ENCODE data around the gene IQCF2. TPM values are rescaled to one million over a fixed set of nuclear protein-coding genes. Genes with fewer than 3 reads are reported as not detected.
"Not testable (repeated sequence)": the region's sequence is repeated elsewhere in the genome, so short reads cannot be mapped to it uniquely, and the experiment has no call there.

The IQCF2 gene
- total and polyA plus RNA-seq, 12 donors: not detected

GRCh38 chr3:51897391-51897790, 36.0 kb downstream of the IQCF2 start:
- H3K36me3 ChIP-seq (replicated peaks in 1 of 2): no peaks in the 10 kb centered on the region
- H3K4me1 ChIP-seq (replicated peaks in 1 of 2): no peaks in the 10 kb centered on the region
- TF ChIP-seq POLR2A (IDR thresholded peaks at IDR 0.05): no peak
- TF ChIP-seq, protein P1, sequence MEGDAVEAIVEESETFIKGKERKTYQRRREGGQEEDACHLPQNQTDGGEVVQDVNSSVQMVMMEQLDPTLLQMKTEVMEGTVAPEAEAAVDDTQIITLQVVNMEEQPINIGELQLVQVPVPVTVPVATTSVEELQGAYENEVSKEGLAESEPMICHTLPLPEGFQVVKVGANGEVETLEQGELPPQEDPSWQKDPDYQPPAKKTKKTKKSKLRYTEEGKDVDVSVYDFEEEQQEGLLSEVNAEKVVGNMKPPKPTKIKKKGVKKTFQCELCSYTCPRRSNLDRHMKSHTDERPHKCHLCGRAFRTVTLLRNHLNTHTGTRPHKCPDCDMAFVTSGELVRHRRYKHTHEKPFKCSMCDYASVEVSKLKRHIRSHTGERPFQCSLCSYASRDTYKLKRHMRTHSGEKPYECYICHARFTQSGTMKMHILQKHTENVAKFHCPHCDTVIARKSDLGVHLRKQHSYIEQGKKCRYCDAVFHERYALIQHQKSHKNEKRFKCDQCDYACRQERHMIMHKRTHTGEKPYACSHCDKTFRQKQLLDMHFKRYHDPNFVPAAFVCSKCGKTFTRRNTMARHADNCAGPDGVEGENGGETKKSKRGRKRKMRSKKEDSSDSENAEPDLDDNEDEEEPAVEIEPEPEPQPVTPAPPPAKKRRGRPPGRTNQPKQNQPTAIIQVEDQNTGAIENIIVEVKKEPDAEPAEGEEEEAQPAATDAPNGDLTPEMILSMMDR (IDR thresholded peaks at IDR 0.05): no peak
- no peak overlapping the region for H3K27ac ChIP-seq
- no peak overlapping the region for H3K4me3 ChIP-seq
- DNase-seq: no peak
- no peaks in the 10 kb centered on the region for H3K9me3 ChIP-seq (replicated peaks in 1 of 3)
- intact Hi-C loops (cut with DNase I): no loop called here
- WGBS, 4 donors: 75 to 93% (median 81%) methylated on average over 15 of the region's 15 CpGs
- H3K27me3 ChIP-seq: no peaks in the 10 kb centered on the region

- DNase-seq: not testable (repeated sequence)
- WGBS, 4 donors: 63 to 75% (median 73%) methylated on average over 7 of the region's 7 CpGs
These were observed 38.6 kb downstream of the IQCF2 start for GRCh38 chr3:51900043-51900442.

GRCh38 chr3:51902361-51902760, 40.9 kb downstream of the IQCF2 start:
- H3K4me1 ChIP-seq (replicated peaks in 1 of 2); H3K9me3 ChIP-seq (replicated peaks in 1 of 3); H3K27me3 ChIP-seq; H3K27ac ChIP-seq; DNase-seq; H3K36me3 ChIP-seq (replicated peaks in 1 of 2); intact Hi-C loops (cut with DNase I); H3K4me3 ChIP-seq: not testable (repeated sequence)
- WGBS, 4 donors: 65 to 75% (median 72%) methylated on average over 6 to 7 of the region's 7 CpGs

More at GRCh38 chr3:51900043-51900442, 38.6 kb downstream of the IQCF2 start:
- H3K4me3 ChIP-seq; H3K4me1 ChIP-seq (replicated peaks in 1 of 2); H3K36me3 ChIP-seq (replicated peaks in 1 of 2); H3K9me3 ChIP-seq (replicated peaks in 1 of 3); H3K27me3 ChIP-seq; H3K27ac ChIP-seq; intact Hi-C loops (cut with DNase I): not testable (repeated sequence)

GRCh38 chr3:51904034-51904823, 42.8 kb downstream of the IQCF2 start:
- TF ChIP-seq, protein P1 (IDR thresholded peaks at IDR 0.05): no peak
- no peak for TF ChIP-seq POLR2A (IDR thresholded peaks at IDR 0.05)
- no peaks in the 10 kb centered on the region for H3K9me3 ChIP-seq (replicated peaks in 1 of 3)
- no peak overlapping the region for H3K27ac ChIP-seq
- DNase-seq: no peak
- no peaks in the 10 kb centered on the region for H3K27me3 ChIP-seq
- 86 to 100% (median 89%) methylated on average over 2 of the region's 2 CpGs for WGBS, 4 donors
- H3K4me1 ChIP-seq (replicated peaks in 1 of 2): no peaks in the 10 kb centered on the region
- intact Hi-C loops (cut with DNase I): no loop called here
- no peak overlapping the region for H3K4me3 ChIP-seq
- no peaks in the 10 kb centered on the region for H3K36me3 ChIP-seq (replicated peaks in 1 of 2)

DNA sequence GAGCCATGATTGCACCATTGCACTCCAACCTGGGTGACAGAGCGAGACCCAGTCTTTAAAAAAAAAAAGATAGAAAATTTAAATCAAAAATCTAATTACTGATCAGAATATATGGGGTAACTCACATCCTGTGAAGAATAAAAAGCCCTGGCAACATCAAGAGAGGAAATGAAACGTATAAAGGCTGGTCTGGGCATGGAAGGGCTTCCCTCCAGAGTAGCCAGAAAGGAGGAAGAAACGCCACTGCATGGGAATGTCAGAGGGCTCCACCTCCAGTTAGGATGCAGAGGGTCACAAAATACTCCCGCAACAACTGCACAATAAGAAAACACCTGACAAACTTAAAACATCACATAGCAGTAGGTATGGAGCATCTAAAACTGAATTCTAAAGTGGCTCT, 46.6 kb downstream of the IQCF2 start:
- H3K36me3 ChIP-seq (replicated peaks in 1 of 2): no peaks in the 10 kb centered on the region
- TF ChIP-seq, protein P1 (IDR thresholded peaks at IDR 0.05): no peak
- no peak for TF ChIP-seq POLR2A (IDR thresholded peaks at IDR 0.05)
- no peaks in the 10 kb centered on the region for H3K27me3 ChIP-seq
- intact Hi-C loops (cut with DNase I): no loop called here
- no peak overlapping the region for H3K27ac ChIP-seq
- H3K4me1 ChIP-seq (replicated peaks in 1 of 2): no peaks in the 10 kb centered on the region
- no peak for DNase-seq
- no peaks in the 10 kb centered on the region for H3K9me3 ChIP-seq (replicated peaks in 1 of 3)
- H3K4me3 ChIP-seq: no peak overlapping the region
- WGBS, 4 donors: 67 to 78% (median 70%) methylated on average over 4 of the region's 4 CpGs

Small RNA genes within 50 kb of the gene (small RNA-seq; reads per million reads assigned to genes)
- 0.17 to 0.24 reads per million in 2 donors for gene RN7SL504P

Other genes with a start within 250 kb of the IQCF2 start
- 100 to 1,000 TPM in 7 of 9 donors, 10 to 100 TPM in 2; 64.7 to 207 (median 124) TPM for gene TEX264, start 190.4 kb upstream of the IQCF2 start, total RNA-seq
- 100 to 1,000 TPM; 121 to 174 (median 126) TPM for gene TEX264, start 190.4 kb upstream of the IQCF2 start, polyA plus RNA-seq
- under 1 TPM in 7 of 9 donors, not detected in 2; 0.04 to 0.26 (median 0.14) TPM for gene GRM2, start 154.5 kb upstream of the IQCF2 start, total RNA-seq
- gene GRM2, start 154.5 kb upstream of the IQCF2 start, polyA plus RNA-seq: under 1 TPM in 2 of 3 donors, not detected in 1; 0.34 to 0.48 TPM
- not detected for gene IQCF6, start 82.4 kb upstream of the IQCF2 start, total RNA-seq
- gene IQCF6, start 82.4 kb upstream of the IQCF2 start, polyA plus RNA-seq: not detected
- not detected for gene IQCF5, start 14.0 kb downstream of the IQCF2 start, total RNA-seq
- not detected for gene IQCF5, start 14.0 kb downstream of the IQCF2 start, polyA plus RNA-seq
- gene IQCF1, start 41.7 kb downstream of the IQCF2 start, total RNA-seq: not detected
- not detected for gene IQCF1, start 41.7 kb downstream of the IQCF2 start, polyA plus RNA-seq
- gene RRP9, start 80.3 kb downstream of the IQCF2 start, total RNA-seq: 10 to 100 TPM; 13.4 to 39.8 (median 19.3) TPM
- gene RRP9, start 80.3 kb downstream of the IQCF2 start, polyA plus RNA-seq: 10 to 100 TPM; 25.1 to 37.1 (median 32.7) TPM
- gene PARP3, start 80.7 kb downstream of the IQCF2 start, total RNA-seq: 10 to 100 TPM in 8 of 9 donors, 1 to 10 TPM in 1; 7.8 to 94.1 (median 72.4) TPM
- gene PARP3, start 80.7 kb downstream of the IQCF2 start, polyA plus RNA-seq: 10 to 100 TPM; 36.1 to 57.4 (median 56.3) TPM
- gene GPR62, start 93.8 kb downstream of the IQCF2 start, total RNA-seq: under 1 TPM in 7 of 9 donors, not detected in 2; 0.17 to 0.83 (median 0.38) TPM
- gene GPR62, start 93.8 kb downstream of the IQCF2 start, polyA plus RNA-seq: under 1 TPM; 0.13 to 0.40 (median 0.24) TPM
- gene PCBP4, start 105.8 kb downstream of the IQCF2 start, total RNA-seq: 10 to 100 TPM; 15.7 to 41.3 (median 35.6) TPM
- 100 to 1,000 TPM in 1 of 3 donors, 10 to 100 TPM in 2; 10.7 to 234 (median 87.3) TPM for gene PCBP4, start 105.8 kb downstream of the IQCF2 start, polyA plus RNA-seq
- gene ABHD14B, start 112.4 kb downstream of the IQCF2 start, total RNA-seq: 100 to 1,000 TPM in 6 of 9 donors, 10 to 100 TPM in 3; 40.0 to 177 (median 118) TPM
- 100 to 1,000 TPM in 2 of 3 donors, 10 to 100 TPM in 1; 91.8 to 175 (median 152) TPM for gene ABHD14B, start 112.4 kb downstream of the IQCF2 start, polyA plus RNA-seq
- gene ABHD14A, start 113.4 kb downstream of the IQCF2 start, total RNA-seq: 100 to 1,000 TPM in 3 of 9 donors, 10 to 100 TPM in 6; 29.3 to 162 (median 68.0) TPM
- gene ABHD14A, start 113.4 kb downstream of the IQCF2 start, polyA plus RNA-seq: 100 to 1,000 TPM in 2 of 3 donors, 10 to 100 TPM in 1; 30.2 to 140 (median 112) TPM
- gene ACY1, start 121.9 kb downstream of the IQCF2 start, total RNA-seq: 100 to 1,000 TPM in 2 of 9 donors, 10 to 100 TPM in 7; 50.7 to 122 (median 78.1) TPM
- gene ACY1, start 121.9 kb downstream of the IQCF2 start, polyA plus RNA-seq: 10 to 100 TPM; 37.3 to 92.4 (median 49.1) TPM
- gene RPL29, start 134.3 kb downstream of the IQCF2 start, total RNA-seq: 1,000 to 10,000 TPM; 1,018 to 1,982 (median 1,344) TPM
- 1,000 to 10,000 TPM in 2 of 3 donors, 100 to 1,000 TPM in 1; 947 to 3,421 (median 2,326) TPM for gene RPL29, start 134.3 kb downstream of the IQCF2 start, polyA plus RNA-seq
- 10 to 100 TPM in 8 of 9 donors, 1 to 10 TPM in 1; 5.5 to 35.0 (median 16.4) TPM for gene DUSP7, start 195.0 kb downstream of the IQCF2 start, total RNA-seq
- 10 to 100 TPM in 1 of 3 donors, 1 to 10 TPM in 2; 5.7 to 10.0 (median 7.7) TPM for gene DUSP7, start 195.0 kb downstream of the IQCF2 start, polyA plus RNA-seq